ENCODE data around the gene GNRHR. TPM values are rescaled to one million over a fixed set of nuclear protein-coding genes. Genes with fewer than 3 reads are reported as not detected.
A peak's percentile ranks its signal among the peaks of the same experiment; 100 is the strongest.
"Not testable (repeated sequence)": the region's sequence is repeated elsewhere in the genome, so short reads cannot be mapped to it uniquely, and the experiment has no call there.

GNRHR gene, protein sequence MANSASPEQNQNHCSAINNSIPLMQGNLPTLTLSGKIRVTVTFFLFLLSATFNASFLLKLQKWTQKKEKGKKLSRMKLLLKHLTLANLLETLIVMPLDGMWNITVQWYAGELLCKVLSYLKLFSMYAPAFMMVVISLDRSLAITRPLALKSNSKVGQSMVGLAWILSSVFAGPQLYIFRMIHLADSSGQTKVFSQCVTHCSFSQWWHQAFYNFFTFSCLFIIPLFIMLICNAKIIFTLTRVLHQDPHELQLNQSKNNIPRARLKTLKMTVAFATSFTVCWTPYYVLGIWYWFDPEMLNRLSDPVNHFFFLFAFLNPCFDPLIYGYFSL
- total RNA-seq, result 1 to 10 TPM in 7 of 8 experiments, under 1 TPM in 1; 0.61 to 2.8 (median 1.4) TPM

DNA sequence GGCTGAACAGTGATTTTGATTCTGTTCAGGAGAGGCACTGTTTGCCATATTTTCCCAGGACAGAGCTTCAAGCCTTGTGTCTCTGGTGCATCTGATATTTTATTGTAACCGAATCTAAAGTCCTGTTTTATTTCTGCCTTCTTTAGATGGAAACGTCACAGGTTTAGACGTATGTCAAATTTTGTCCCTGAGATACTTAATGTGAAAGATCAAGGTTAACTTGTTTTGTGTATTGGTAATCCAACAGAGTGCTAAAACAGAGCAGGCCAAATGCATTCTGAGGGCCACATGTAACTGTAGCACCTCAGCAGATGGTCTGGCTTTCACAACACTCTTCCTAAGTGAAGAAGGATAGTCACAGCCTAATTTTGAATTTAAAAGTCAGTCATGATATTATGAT, at the start of gene GNRHR:
TSS of gene GNRHR (minus strand) at position 101 of the 400 bp plus-strand sequence. CDS start at position 48, 53 bp downstream.
- peaks cover 3 to 7% of the 10 kb centered on the region in 2 donors for H3K4me1 ChIP-seq (replicated peaks in 1 of 2)
- 80 to 100% (median 94%) methylated on average over 1 to 3 of the region's 3 CpGs; no CpG with 5 or more reads in 2 of the 10 experiments for WGBS, 10 experiments
- H3K27ac ChIP-seq, result no peak within 1 kb of the TSS
- H3K4me3 ChIP-seq, result no peak within 1 kb of the TSS
- in situ Hi-C loops (cut with MboI; ENCODE audit: low pct_unique_long_range_greater_than_20kb in 2 of 9, low sequenced_read_pairs in 9 of 9, unreplicated experiment in 9 of 9), result no loop called here
- no peak for ATAC-seq (replicated peaks in 6 of 8)

DNA sequence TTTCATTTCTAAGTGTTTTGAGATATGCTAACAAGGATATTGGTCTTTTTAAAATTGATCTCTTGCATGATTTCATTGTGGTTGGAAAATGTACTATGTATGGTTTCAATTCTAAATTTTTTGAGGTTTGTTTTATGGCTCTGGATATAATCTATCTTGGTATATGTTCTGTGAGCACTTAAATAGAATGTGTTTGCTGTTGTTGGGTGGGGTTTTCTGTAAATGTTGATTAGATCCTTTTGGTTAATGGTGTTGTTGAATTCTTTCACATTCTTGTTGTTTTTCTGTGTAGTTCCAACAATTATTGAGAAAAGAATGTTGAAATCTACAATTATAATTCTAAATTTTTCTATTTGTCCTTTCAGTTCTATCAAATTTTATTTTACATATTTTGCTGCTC, 42.6 kb upstream of the GNRHR start:
- peak in 3 of 8 experiments; percentile 25 to 83 (median 81) for ATAC-seq (replicated peaks in 6 of 8)
- Histone ChIP-seq H3K4me1 (replicated peaks in 1 of 2) (no peaks in the 10 kb centered on the region), H3K4me3 (no peak overlapping the region), H3K27ac (no peak overlapping the region)
- in situ Hi-C loops (cut with MboI; ENCODE audit: low pct_unique_long_range_greater_than_20kb in 2 of 9, low sequenced_read_pairs in 9 of 9, unreplicated experiment in 9 of 9), result no loop called here

DNA sequence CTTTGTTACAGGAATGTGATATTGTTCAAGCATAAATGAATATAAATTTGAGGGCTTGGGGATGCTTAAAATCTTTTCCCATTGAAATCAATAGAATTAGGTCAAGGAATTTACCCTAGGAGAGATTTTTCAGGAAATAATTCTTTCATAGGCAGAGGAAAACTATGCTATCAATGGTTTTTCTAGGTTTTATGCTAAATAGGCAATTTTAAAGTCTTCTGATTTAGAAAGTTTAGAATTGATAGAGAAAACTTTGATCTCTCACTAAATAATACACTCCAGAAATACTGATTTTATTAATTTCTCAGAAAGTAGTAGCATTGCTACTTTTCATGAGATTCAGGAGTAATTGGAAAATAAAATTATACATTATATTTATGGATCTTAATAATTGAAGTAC, 36.5 kb upstream of the GNRHR start:
- ATAC-seq (replicated peaks in 6 of 8), result no peak

DNA sequence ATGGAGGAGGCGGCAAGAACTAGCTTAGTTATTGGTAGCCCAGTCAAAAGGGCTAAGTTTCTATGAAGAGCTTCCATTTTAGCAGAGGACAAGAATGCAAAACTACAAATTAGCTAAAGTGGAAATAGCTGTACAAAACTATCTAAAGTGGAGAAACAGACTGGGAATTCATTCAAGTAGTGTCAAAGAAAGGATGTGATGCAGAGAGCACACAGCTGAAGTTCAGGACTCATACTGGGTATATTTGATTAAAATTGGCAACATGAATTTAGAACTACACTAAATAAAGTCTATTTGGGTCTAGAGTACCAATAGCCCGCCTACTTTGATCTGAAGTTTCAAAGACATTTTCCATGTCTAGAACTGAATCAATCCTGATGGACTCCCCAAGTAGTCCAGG, 33.1 kb upstream of the GNRHR start:
- WGBS, 10 experiments, result 43 to 100% (median 83%) methylated on average over 1 to 2 of the region's 2 CpGs; no CpG with 5 or more reads in 3 of the 10 experiments
- Histone ChIP-seq H3K27ac (no peak overlapping the region), H3K4me3 (no peak overlapping the region), H3K4me1 (replicated peaks in 1 of 2) (no peaks in the 10 kb centered on the region)
- in situ Hi-C loops (cut with MboI; ENCODE audit: low pct_unique_long_range_greater_than_20kb in 2 of 9, low sequenced_read_pairs in 9 of 9, unreplicated experiment in 9 of 9), result no loop called here
- ATAC-seq (replicated peaks in 6 of 8), result no peak

More for the DNA sequence above, 36.5 kb upstream of the GNRHR start:
- Histone ChIP-seq H3K27ac (no peak overlapping the region), H3K4me3 (no peak overlapping the region), H3K4me1 (replicated peaks in 1 of 2) (no peaks in the 10 kb centered on the region)
- in situ Hi-C loops (cut with MboI; ENCODE audit: low pct_unique_long_range_greater_than_20kb in 2 of 9, low sequenced_read_pairs in 9 of 9, unreplicated experiment in 9 of 9), result no loop called here

DNA sequence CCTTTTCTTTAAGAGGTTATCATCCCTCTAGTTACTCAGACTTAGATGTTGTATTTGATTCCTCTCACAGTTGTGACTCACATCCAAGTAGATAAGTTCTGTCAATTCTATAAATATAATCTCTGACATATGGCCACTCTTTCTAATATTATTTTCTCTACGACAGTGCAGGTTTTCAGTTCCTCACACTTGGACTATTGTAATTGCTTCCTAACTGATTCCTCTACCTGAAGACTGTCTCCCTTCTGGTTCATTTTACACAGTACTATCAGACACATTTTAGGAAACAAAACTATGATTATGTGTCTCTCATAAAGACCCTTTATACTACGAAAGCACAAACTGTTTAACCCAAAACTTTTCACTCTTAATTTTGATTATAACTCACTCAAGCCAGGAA, 31.3 kb upstream of the GNRHR start:
- 21 to 94% (median 80%) methylated on average over 1 to 2 of the region's 2 CpGs; no CpG with 5 or more reads in 2 of the 10 experiments for WGBS, 10 experiments
- H3K4me3 ChIP-seq, result no peak overlapping the region

DNA sequence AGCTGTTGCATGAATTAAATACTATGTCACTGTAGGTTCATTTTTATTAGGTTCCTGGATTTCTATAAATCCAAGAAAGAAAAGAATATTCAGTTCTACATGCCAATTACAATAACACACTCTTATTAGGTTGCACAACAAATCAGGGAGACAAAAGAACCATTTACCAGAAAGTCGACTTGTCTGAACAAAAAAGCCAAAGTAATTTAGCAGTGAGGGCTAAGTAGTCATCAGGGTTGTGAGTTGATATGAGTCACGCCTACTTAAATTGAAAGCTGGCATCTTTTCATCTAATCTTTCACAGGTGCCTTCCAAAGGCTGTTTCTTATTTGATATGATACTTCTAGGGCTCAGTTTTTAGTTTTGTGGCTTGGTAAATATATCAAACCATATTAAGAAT, 25.4 kb upstream of the GNRHR start:
- in situ Hi-C loops (cut with MboI; ENCODE audit: low pct_unique_long_range_greater_than_20kb in 2 of 9, low sequenced_read_pairs in 9 of 9, unreplicated experiment in 9 of 9), result no loop called here
- no peaks in the 10 kb centered on the region for H3K4me1 ChIP-seq (replicated peaks in 1 of 2)
- no peak for ATAC-seq (replicated peaks in 6 of 8)
- H3K27ac ChIP-seq, result no peak overlapping the region
- no peak overlapping the region for H3K4me3 ChIP-seq
- WGBS, 10 experiments, result 37 to 100% (median 94%) methylated on average over 1 to 2 of the region's 2 CpGs; no CpG with 5 or more reads in 1 of the 10 experiments

More for the DNA sequence above, 31.3 kb upstream of the GNRHR start:
- in situ Hi-C loops (cut with MboI; ENCODE audit: low pct_unique_long_range_greater_than_20kb in 2 of 9, low sequenced_read_pairs in 9 of 9, unreplicated experiment in 9 of 9), result no loop called here
- no peak overlapping the region for H3K27ac ChIP-seq
- no peak for ATAC-seq (replicated peaks in 6 of 8)
- H3K4me1 ChIP-seq (replicated peaks in 1 of 2), result no peaks in the 10 kb centered on the region

DNA sequence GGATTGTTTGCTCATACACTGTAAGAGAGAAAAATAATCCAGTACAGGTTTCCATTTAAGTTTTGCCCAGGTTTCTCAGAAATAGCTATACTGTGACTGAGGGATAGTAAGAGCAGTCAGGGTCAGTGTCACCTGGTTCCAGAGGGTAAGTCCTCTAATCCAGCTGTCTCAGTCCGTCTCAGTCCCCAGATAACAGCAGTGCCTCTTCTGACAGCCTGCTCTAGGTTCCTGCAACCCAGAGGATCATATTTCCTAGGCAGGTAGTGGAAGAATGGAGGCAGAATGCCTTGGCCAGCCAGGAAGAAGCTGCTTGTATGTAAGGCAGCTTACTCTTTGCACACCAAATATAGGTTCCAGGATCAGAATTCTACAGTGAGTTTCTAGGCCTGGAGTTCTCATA, 22.6 kb upstream of the GNRHR start:
- H3K27ac ChIP-seq, result no peak overlapping the region
- in situ Hi-C loops (cut with MboI; ENCODE audit: low pct_unique_long_range_greater_than_20kb in 2 of 9, low sequenced_read_pairs in 9 of 9, unreplicated experiment in 9 of 9), result no loop called here

DNA sequence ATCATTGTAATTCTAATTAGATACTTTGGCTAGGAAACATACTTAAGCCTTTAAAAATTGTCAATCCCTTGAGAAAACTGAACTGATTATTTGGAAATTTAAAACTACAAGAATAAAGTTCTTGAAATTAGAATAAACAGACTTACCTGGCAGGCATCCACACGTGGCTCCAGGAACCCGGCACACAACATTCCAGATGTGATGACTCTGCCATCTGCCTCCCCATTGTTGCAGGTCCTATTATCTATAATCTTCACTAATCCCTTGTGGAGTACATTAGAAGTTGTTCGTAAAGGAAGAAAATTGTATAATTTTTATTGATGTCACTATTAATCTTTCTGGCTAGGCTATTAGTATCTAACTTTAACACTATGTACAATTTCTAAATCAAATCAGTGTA, 16.2 kb upstream of the GNRHR start:
- H3K4me3 ChIP-seq, result no peak overlapping the region
- H3K27ac ChIP-seq, result no peak overlapping the region
- H3K4me1 ChIP-seq (replicated peaks in 1 of 2), result no peaks in the 10 kb centered on the region
- no peak for ATAC-seq (replicated peaks in 6 of 8)
- in situ Hi-C loops (cut with MboI; ENCODE audit: low pct_unique_long_range_greater_than_20kb in 2 of 9, low sequenced_read_pairs in 9 of 9, unreplicated experiment in 9 of 9), result no loop called here
- 40 to 100% (median 69%) methylated on average over 1 to 3 of the region's 3 CpGs for WGBS, 10 experiments

More for the DNA sequence above, 22.6 kb upstream of the GNRHR start:
- 0 to 100% (median 47%) methylated on average over 1 of the region's 1 CpG; no CpG with 5 or more reads in 4 of the 10 experiments for WGBS, 10 experiments
- Histone ChIP-seq H3K4me3 (no peak overlapping the region), H3K4me1 (replicated peaks in 1 of 2) (no peaks in the 10 kb centered on the region)
- ATAC-seq (replicated peaks in 6 of 8), result no peak

DNA sequence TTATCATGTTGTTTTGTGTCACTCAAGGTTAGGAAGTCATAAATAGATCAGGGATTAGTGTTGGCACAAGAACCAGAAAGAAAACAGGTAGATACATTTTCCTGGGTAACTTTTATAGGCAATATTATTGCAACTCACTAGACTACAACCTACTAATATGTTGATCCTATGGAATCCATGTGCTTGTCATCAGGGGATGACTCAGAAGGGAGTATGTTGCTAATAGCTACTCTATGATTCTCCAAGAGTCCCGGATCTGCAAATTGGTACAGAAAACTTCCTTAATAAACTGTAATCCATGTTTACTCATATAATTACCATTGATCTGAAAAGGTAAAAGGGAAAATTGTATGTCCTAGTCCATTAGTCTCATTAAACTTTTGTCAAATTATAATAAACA, 11.7 kb upstream of the GNRHR start:
- peak in 2 of 8 experiments; percentile 80 to 86 for ATAC-seq (replicated peaks in 6 of 8)
- in situ Hi-C loops (cut with MboI; ENCODE audit: low pct_unique_long_range_greater_than_20kb in 2 of 9, low sequenced_read_pairs in 9 of 9, unreplicated experiment in 9 of 9), result no loop called here
- Histone ChIP-seq H3K4me1 (replicated peaks in 1 of 2) (no peaks in the 10 kb centered on the region), H3K4me3 (no peak overlapping the region), H3K27ac (no peak overlapping the region)
- WGBS, 10 experiments, result 0 to 100% (median 80%) methylated on average over 1 of the region's 1 CpG; no CpG with 5 or more reads in 5 of the 10 experiments

DNA sequence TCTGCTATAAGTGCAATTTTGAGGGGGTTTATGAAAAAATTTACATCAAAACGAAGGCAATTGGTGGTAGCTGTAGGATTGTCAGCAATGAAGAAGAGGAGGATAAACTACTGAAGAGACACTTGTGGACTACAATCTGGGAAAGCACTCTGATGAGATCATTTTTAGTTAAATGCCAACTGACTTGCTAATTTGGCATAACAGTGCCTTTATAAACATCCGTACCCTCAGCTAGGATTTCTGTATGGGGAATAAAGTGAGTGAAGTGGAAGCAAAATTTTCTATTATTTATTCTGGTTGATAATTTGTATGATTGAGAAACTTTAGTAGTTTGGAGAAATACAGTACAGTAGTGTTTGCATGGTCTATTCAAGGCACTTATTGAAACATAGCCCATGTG, 11.2 kb upstream of the GNRHR start:
- Histone ChIP-seq H3K27ac (no peak overlapping the region), H3K4me3 (no peak overlapping the region), H3K4me1 (replicated peaks in 1 of 2) (no peaks in the 10 kb centered on the region)
- in situ Hi-C loops (cut with MboI; ENCODE audit: low pct_unique_long_range_greater_than_20kb in 2 of 9, low sequenced_read_pairs in 9 of 9, unreplicated experiment in 9 of 9), result no loop called here
- ATAC-seq (replicated peaks in 6 of 8), result no peak
- WGBS, 10 experiments, result 0 to 100% (median 89%) methylated on average over 1 to 2 of the region's 2 CpGs; no CpG with 5 or more reads in 1 of the 10 experiments

DNA sequence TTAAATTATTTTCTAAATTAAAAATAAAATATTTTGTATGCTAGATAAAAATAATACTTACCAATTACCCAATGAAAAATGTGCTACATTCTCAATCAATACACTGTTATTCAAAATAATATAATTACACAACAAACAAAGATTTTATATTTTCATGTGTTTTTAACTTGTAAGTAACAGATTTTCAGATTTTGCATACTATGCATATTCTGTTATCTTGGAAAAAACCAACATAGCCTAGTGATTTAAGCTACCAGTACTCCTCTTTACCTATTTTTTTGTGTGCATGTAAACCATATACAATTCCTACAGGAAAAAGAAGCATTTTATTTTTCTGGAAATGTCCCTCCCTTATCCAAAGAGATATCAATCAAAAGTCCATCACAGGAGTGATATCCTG, 10.0 kb upstream of the GNRHR start:
- Histone ChIP-seq H3K4me3 (no peak overlapping the region), H3K4me1 (replicated peaks in 1 of 2) (no peaks in the 10 kb centered on the region), H3K27ac (no peak overlapping the region)
- no peak for ATAC-seq (replicated peaks in 6 of 8)
- in situ Hi-C loops (cut with MboI; ENCODE audit: low pct_unique_long_range_greater_than_20kb in 2 of 9, low sequenced_read_pairs in 9 of 9, unreplicated experiment in 9 of 9), result no loop called here

DNA sequence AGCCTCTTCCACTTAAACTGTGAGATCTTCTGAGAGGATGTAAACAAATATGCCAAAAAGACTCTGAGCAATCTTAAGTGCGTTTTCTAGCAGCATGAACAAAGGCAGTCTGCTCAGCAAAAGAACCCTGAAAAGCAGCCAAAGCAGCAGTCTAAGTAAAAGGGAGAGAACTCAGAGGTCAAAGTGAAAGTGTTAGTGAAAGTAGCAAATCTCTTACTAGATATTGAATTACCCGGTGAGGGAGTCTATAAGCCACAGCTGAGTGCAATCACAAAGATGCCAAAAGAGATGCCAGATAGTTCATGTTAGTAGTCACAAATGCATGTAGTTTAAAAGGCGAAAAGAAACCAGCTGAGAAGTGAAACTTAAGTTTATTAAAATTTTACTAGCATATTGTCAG, 7.9 kb upstream of the GNRHR start:
- 10 to 67% (median 49%) methylated on average over 1 to 3 of the region's 3 CpGs for WGBS, 10 experiments
- Histone ChIP-seq H3K4me1 (replicated peaks in 1 of 2) (peaks cover 0 to 1% of the 10 kb centered on the region in 2 donors), H3K4me3 (no peak overlapping the region), H3K27ac (no peak overlapping the region)
- ATAC-seq (replicated peaks in 6 of 8), result peak in 2 of 8 experiments; percentile 26 to 39
- in situ Hi-C loops (cut with MboI; ENCODE audit: low pct_unique_long_range_greater_than_20kb in 2 of 9, low sequenced_read_pairs in 9 of 9, unreplicated experiment in 9 of 9), result no loop called here

DNA sequence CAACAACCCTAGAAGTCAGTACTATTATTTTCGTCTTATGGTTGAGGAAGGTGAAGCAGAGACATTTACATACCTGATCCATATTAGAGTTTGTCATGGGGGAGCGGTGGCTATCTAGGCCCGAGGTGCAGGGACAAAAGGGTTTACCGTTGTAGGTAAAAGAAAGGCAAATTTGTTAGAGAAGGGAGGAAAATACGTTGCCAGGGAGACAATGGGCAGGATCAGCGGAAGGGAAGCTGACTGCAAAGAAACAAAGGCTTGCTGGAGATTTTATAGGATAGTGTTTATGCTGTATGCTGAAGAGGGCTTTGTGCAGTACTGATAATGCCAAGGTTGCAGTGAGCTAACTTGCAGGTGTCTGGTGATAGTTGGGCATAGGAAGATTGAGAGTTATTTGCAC, 2.8 kb upstream of the GNRHR start:
- H3K4me1 ChIP-seq (replicated peaks in 1 of 2); in situ Hi-C loops (cut with MboI; ENCODE audit: low pct_unique_long_range_greater_than_20kb in 2 of 9, low sequenced_read_pairs in 9 of 9, unreplicated experiment in 9 of 9); H3K4me3 ChIP-seq; H3K27ac ChIP-seq: not testable (repeated sequence)
- 20 to 88% (median 55%) methylated on average over 1 to 5 of the region's 6 CpGs; no CpG with 5 or more reads in 1 of the 10 experiments for WGBS, 10 experiments
- peak in 1 of 8 experiments; percentile 14 for ATAC-seq (replicated peaks in 6 of 8)

DNA sequence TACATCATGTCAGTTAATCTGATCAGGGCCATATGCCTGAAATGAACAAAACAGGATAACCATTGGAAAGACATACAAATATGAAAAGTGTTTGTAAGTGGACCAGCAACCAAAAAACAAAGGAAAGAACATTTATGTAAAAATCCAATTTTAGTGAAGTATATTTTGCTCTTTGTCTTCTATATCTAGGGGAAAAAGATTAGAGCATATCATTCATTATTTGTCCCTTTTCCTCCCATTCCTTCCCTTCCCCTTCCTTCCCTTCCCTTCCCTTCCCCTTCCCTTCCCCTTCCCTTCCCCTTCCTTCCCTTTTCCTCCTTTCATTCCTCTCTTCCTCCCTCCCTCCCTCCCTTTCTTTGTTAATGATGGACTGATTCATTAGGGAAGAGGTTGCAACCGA, 1.8 kb upstream of the GNRHR start:
- Histone ChIP-seq H3K27ac (no peak overlapping the region), H3K4me3 (no peak overlapping the region), H3K4me1 (replicated peaks in 1 of 2) (peaks cover 1 to 3% of the 10 kb centered on the region in 2 donors)
- ATAC-seq (replicated peaks in 6 of 8), result no peak
- in situ Hi-C loops (cut with MboI; ENCODE audit: low pct_unique_long_range_greater_than_20kb in 2 of 9, low sequenced_read_pairs in 9 of 9, unreplicated experiment in 9 of 9), result no loop called here
- 80% methylated on average over 1 of the region's 1 CpG; no CpG with 5 or more reads in 9 of the 10 experiments for WGBS, 10 experiments
